GM18873 (cell line): ENCODE results near the gene AP1S1.
"Not testable (repeated sequence)": the region's sequence is repeated elsewhere in the genome, so short reads cannot be mapped to it uniquely, and the experiment has no call there.

Source experiments
- ATAC-seq: cut with Tn5 transposase; IDR thresholded peaks from one replicate; pipeline ENCODE4 v1.9.1; 2021; ENCODE audit warnings: mild to moderate bottlenecking, moderate library complexity, moderate number of reproducible peaks; ENCODE audit not compliant: unreplicated experiment, low FRiP score

Gene AP1S1

DNA sequence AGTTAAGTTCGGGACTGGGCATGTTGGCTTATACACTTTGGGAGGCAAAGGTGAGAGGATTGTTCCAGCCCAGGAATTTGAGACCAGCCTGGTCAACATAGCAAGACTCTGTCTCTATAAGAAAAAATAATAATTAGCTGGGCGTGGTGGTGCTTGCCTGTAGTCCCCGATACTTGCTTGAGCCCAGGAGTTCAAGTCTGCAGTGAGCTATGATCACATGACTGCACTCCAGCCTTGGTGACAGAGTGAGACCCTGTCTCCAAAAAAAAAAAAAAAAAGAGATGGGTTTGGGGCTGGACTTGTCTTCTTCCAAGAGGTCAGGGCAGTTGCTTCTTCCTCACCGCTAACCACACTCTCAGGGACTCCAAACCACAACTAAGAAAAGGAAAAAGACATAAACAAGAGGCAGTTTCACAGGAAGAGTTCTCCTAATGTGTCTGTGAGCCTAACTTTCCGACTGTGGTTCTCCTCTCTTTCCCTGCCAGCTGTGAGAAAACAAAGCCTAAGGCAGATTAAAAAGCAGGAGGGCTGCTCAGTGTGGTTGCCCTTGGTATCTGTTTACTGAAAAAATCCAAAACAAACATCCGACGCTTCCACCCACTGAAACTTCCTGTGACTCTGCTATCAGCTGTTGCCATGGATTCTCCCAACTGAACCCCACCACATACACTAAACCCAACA, 29.8 kb upstream of the AP1S1 start:
- ATAC-seq, result no peak

DNA sequence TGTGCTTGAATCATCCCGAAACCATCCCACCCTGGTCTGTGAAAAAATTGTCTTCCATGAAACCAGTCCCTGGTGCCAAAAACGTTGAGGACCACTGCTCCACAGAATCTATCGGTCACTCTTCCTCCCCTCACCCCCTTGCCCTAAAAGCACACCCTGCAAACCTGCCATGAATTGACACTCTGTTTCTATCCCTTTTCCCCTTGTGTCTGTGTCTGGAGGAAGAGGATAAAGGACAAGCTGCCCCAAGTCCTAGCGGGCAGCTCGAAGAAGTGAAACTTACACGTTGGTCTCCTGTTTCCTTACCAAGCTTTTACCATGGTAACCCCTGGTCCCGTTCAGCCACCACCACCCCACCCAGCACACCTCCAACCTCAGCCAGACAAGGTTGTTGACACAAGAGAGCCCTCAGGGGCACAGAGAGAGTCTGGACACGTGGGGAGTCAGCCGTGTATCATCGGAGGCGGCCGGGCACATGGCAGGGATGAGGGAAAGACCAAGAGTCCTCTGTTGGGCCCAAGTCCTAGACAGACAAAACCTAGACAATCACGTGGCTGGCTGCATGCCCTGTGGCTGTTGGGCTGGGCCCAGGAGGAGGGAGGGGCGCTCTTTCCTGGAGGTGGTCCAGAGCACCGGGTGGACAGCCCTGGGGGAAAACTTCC, 28.2 kb upstream of the AP1S1 start:
- no peak for ATAC-seq

DNA sequence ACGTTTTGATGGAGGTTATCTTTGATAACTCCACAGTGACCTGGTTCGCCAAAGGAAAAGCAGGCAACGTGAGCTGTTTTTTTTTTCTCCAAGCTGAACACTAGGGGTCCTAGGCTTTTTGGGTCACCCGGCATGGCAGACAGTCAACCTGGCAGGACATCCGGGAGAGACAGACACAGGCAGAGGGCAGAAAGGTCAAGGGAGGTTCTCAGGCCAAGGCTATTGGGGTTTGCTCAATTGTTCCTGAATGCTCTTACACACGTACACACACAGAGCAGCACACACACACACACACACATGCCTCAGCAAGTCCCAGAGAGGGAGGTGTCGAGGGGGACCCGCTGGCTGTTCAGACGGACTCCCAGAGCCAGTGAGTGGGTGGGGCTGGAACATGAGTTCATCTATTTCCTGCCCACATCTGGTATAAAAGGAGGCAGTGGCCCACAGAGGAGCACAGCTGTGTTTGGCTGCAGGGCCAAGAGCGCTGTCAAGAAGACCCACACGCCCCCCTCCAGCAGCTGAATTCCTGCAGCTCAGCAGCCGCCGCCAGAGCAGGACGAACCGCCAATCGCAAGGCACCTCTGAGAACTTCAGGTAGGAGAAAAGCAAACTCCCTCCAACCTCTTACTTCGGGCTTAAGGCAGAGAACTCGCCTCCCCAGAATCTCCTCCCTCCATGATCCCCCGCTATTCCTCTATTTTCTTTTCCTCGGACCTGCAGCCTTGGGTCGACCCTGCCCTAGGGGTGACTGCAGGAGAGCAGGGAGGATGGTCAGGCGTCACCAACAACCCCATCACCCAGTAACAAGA, 27.4 kb upstream of the AP1S1 start, which contains the start of gene SERPINE1:
Gene SERPINE1, plus strand, starts transcription at position 454 of the 809 bp plus-strand sequence. CDS start 1,290 bp downstream, outside the sequence.
- ATAC-seq, result peak; percentile 43

DNA sequence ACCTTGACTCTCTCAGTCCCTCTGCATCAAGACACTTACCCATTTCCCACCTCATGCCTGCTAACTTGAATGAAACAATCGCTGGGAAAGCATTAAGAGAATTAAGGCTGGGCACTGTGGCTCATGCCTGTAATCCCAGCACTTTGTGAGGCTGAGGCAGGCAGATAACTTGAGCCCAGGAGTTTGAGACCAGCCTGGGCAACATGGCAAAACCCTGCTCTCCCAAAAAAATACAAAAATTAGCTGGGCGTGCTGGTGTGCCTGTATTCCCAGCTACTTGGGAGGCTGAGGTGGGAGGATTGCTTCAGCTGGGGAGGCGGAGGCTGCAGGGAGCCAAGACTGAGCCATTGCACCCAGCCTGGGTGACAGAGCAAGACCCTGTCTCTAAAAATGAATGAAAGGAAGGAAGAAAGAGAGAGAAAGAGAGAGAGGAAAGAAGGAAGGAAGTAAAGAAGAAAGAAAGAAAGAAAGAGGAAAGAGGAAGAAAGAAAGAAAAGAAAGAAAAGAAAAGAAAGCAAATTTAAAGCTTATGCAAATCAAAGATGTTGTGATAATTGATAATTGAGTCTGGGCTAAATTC, 26.7 kb upstream of the AP1S1 start:
- ATAC-seq, result no peak

DNA sequence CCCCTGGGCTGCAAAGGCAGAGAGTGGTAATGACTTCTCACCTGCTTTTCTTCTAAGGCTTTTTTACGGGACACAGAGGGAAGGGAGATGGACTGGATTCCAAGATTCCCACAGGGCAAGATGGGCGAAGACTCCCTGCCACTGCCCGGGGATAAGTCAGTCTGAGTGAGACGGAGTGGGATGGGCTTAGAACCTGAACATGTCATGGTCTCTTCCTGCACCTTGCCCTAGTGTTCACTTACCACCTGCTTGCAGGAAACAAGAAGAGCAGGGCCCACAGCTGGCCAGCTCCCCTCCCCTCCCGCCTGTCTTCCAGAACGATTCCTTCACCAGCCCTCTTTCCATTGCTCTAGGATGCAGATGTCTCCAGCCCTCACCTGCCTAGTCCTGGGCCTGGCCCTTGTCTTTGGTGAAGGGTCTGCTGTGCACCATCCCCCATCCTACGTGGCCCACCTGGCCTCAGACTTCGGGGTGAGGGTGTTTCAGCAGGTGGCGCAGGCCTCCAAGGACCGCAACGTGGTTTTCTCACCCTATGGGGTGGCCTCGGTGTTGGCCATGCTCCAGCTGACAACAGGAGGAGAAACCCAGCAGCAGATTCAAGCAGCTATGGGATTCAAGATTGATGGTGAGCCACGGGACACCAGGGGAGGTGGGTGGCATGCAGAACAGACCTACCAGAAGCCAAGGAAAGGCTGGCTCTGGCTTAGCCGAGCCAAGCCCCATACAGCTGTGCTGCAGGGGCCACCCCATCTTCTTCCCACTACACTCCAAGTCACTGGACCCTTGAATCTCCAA, 26.0 kb upstream of the AP1S1 start:
- ATAC-seq, result no peak

DNA sequence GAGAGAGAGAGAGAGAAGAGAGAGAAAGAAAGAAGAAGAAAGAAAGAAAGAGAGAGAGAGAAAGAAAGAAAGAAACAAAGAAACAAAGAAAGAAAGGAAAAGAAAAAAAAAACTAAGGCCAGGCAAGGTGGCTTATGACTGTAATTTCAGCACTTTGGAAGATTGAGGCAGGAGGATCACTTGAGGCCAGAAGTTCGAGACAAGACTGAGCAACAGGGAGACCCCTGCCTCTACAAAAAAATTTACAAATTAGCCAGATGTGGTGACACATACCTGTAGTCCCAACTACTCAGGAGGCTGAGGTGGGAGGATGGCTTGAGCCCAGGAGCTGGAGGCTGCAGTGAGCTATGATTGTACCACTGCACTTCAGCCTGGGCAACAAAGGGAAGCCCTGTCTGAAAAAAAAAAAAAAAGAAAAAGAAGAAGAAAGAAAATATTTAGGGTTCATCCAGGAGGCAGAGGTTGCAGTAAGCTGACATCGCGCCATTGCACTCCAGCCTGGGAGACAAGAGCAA, 24.6 kb upstream of the AP1S1 start:
- ATAC-seq, result no peak

DNA sequence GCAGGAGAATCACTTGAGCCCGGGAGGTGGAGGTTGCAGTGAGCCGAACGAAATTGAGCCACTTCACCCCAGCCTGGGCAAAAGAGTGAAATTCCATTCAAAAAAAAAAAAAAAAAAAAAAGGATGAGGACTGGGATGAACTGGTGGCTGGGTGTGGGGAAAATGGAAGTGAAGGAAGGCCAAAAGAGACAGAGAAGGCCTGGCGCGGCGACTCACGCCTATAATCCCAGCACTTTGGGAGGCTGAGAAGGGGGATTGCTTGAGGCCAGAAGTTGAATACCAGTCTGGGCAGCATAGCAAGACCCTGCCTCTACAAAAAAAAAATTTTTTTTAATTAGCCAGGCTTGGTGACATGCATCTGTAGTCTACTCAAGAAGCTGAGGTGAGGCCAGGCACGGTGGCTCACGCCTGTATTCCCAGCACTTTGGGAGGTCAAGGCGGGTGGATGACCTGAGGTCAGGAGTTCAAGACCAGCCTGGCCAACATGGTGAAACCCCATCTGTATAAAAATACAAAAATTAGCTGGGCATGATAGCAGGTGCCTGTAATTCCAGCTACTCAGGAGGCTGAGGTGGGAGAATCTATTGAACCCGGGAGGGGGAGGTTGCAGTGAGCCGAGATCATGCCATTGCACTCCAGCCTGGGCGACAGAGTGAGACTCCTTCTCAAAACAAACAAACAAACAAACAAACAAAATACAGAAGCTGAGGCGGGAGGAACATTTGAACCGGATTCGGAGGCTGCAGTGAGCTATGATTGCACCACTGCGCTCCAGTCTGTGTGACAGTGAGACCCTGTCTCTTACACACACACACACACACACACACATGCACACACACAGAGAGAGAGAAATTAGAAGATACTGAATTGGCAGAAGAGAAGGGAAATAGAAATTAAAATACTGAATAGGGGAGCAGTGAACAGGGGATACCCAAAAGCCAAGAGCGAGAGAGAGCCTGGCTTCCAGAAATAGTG, 21.4 kb upstream of the AP1S1 start:
- ATAC-seq, result not testable (repeated sequence)

DNA sequence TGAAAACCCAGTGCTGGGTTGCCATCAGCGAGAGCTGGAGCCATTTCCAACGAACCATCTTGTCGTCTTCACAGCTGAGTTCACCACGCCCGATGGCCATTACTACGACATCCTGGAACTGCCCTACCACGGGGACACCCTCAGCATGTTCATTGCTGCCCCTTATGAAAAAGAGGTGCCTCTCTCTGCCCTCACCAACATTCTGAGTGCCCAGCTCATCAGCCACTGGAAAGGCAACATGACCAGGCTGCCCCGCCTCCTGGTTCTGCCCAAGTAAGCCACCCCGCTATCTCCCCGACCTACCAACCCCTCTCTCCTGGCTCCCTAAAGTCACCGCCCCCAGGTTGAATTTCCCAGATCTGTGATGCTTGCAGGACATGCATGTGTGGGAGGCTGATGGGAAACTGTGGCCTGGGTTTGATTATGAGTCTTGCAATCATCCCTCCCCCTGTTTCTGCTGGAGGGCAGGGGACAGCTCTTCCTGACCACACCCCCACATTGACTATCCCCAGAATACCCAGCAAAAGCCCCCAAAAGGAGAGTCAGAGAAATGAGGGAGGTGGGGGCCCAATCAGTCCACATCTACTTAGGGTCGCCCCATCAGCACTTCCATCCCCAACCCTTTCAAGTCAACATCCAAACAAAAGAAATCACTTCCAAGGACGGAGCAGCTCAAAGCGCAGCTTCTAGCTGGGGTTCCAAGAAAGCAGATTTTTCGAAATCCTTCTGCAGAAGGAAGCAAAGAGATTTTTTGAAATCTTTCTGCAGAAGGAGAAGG, 20.5 kb upstream of the AP1S1 start:
- ATAC-seq, result no peak

DNA sequence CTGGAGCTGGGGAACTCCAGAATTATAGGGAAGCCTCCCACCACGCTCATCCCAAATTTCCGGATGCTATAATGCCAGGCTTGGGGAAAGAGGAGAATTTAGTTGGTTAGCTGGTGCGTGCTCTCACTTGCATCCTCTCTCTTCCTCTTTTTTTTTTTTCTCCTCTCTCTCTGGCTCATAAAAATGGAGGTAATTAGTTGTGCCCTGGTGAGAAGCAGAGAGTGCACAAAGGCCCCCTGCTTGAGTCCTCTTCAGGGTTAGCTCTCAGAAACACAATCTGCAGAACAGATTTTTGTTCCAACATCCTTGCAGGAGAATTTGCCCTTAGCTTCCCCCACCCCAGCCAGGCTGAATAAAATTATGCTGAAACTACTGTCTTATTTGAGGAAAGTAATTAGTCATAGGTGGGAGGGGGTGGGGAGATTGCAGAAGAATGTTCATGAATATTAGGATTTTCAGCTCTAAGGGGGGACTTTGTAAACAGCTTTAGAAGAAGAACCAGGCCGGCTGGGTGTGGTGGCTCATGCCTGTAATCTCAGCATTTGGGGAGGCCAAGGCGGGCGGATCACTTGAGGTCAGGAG, 19.8 kb upstream of the AP1S1 start:
- no peak for ATAC-seq

DNA sequence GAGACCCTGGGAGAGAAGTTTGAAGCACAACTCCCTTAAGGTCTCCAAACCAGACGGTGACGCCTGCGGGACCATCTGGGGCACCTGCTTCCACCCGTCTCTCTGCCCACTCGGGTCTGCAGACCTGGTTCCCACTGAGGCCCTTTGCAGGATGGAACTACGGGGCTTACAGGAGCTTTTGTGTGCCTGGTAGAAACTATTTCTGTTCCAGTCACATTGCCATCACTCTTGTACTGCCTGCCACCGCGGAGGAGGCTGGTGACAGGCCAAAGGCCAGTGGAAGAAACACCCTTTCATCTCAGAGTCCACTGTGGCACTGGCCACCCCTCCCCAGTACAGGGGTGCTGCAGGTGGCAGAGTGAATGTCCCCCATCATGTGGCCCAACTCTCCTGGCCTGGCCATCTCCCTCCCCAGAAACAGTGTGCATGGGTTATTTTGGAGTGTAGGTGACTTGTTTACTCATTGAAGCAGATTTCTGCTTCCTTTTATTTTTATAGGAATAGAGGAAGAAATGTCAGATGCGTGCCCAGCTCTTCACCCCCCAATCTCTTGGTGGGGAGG, 16.5 kb upstream of the AP1S1 start:
- no peak for ATAC-seq

DNA sequence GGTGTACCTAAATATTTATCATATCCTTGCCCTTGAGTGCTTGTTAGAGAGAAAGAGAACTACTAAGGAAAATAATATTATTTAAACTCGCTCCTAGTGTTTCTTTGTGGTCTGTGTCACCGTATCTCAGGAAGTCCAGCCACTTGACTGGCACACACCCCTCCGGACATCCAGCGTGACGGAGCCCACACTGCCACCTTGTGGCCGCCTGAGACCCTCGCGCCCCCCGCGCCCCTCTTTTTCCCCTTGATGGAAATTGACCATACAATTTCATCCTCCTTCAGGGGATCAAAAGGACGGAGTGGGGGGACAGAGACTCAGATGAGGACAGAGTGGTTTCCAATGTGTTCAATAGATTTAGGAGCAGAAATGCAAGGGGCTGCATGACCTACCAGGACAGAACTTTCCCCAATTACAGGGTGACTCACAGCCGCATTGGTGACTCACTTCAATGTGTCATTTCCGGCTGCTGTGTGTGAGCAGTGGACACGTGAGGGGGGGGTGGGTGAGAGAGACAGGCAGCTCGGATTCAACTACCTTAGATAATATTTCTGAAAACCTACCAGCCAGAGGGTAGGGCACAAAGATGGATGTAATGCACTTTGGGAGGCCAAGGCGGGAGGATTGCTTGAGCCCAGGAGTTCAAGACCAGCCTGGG, 15.9 kb upstream of the AP1S1 start:
- no peak for ATAC-seq

DNA sequence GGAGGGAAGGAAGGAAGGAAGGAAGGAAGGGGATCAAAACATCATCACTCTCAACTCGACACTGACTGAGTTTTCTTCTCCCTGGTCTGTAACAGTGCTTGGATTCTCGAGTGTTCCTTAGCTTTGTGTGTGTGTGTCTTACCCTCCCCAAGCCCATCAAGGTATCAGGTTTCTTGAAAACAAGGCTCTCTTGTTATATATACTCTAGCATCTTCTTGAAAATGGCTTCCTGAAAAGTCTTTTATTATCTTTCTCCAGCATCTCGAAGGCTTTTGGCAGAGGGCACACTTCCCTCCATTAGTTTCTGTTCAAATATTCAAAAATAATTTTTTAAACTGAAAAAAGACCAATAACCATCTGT, 14.0 kb upstream of the AP1S1 start:
- no peak for ATAC-seq

DNA sequence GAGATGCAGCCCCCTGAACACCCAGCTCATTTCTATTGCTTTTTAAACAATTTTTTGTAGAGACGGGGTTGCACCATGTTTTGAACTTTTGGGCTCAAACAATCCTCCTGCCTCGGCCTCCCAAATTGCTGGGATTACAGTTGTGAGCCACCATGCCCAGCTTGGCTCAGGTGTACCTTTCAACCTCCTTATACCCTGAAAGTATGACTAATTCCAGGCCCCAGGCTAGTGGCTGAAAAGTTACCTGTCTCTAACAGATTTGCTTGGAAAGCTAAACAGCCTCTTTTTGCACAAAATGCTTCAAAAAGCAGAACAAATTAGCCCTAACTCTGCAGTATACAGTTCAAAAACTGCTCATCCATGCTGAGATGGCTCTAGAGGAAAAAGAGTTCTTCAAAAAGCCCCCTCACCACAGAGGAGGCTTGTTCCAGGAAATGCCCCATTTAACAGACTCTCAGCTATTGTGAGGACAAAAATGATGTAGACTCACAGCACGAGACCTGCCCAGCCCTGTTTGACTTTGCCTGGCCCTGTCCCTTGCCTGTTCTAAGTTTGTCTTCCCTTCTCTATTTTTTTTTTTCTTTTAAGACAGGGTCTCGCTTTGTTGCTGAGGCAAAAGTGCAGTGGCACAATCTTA, 13.4 kb upstream of the AP1S1 start:
- ATAC-seq, result no peak

DNA sequence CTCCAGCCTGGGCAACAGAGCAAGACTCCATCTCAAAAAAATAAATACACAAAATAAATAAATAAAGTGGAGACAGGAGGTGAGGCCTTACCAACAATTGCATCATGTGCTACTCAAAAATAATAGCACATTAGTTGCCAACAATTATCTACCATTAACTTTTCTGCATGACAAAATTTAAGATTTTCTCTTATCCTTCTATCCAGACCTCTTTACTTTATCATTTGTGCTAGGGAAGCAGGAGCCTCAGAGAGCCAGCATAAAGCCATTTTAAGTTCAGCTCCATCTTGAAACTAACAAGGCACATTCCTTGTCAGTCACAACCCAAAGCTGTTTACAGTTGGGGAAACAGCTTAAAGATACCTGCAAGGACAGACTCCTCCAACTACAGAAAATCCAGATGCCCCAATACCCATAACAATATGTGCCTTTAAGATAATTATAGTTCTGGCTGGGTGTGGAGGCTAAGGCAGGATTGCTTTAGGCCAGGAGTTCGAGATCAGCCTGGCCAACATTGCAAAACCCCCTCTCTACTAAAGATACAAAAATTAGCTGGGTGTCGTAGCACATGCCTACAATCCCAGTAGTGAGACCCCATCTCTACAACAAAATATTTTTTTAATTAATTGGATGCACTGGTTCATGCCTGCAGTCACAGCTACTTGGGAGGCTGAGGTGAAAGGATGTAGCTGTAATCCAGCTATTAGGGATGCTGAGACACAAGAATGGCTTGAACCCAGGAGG, 2.2 kb upstream of the AP1S1 start:
- ATAC-seq, result no peak

DNA sequence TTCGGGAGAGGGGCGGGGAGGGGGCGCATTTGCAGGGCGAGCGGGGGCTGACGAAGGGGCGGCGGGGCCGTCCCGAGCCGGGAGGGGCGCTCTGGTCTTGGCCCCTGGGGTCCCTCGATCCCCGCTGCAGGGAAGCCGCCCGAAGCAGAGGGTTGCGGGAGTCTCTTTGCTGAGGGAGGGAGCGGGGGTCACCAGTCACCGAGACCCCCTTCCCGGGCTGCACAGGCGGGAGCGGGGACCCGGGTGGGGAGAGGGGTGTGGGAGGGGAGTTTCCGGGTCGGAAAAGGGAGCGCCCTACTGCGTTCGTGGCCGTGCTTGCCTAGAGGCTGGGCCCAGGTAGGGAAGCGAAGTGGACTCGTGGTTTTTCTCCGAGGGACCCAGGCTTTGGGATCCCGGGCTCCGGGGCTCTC, 422 bp downstream of the AP1S1 start:
- no peak for ATAC-seq

DNA sequence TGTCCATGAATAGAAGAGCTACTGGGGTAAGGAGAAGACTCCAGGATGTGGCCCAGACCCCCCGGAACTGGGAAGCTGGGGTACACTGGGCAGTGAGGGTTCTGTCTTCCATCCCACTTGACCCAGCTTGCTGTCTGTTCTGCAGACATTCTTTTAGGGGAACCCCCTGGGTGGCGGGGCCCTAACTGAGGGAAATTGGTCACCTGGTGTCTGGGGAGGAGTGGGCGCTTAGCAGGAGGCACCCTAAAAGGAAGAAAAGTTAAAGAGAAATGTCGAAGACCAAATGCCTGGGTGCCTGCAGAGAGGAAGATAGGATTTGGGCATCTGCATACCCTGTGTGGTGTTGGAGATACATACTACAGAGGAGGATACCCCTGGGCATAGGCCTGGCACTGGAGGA, 1.0 kb downstream of the AP1S1 start:
- no peak for ATAC-seq
